Endothelial cell of umbilical vein (primary cell): ENCODE measurements around the gene RPL9. TPM values are rescaled to one million over a fixed set of nuclear protein-coding genes. Genes with fewer than 3 reads are reported as not detected.

Experiments used
- BruUV-seq: library from RNA; stranded (reverse); fragments of 400-500 nt; replicated peaks from 2 replicates; lab custom pipeline; 2021; lab: Mats Ljungman, UMichigan
- CTCF ChIA-PET: fragments of 300-600, 350-600 bp; sonication (Branson Sonifier 250); formaldehyde crosslinking; loops from one replicate; lab custom pipeline; 2021; ENCODE audit warnings: antibody characterized with exemption, inconsistent platforms; lab: Charles Lee
- POLR2A ChIA-PET: fragments of 300-600, 350-600 bp; sonication (Branson Sonifier 250); formaldehyde crosslinking; loops from one replicate; lab custom pipeline; 2021; ENCODE audit warnings: antibody characterized with exemption, inconsistent platforms; lab: Charles Lee
- DNase-seq: peaks from one replicate; pipeline ENCODE4 v3.0.0-alpha.2; 2011; ENCODE audit warnings: low read depth, low spot score
- FAIRE-seq: peaks from 2 replicates; lab custom pipeline; 2011; peaks lifted over from hg19 to GRCh38; lab: Jason Lieb, UNC
- H2AFZ ChIP-seq: 2 replicates; pipeline ENCODE4 v1.6.0; 2012; ENCODE audit warnings: low read depth, low read length, control low read depth, inconsistent platforms
- H3K27ac ChIP-seq: 2 replicates; pipeline ENCODE4 v1.5.1; 2011; ENCODE audit warnings: low read depth, mild to moderate bottlenecking, control low read depth, low read length, moderate library complexity; ENCODE audit not compliant: insufficient read depth
- H3K27me3 ChIP-seq, 2 experiments: 2 replicates each; pipeline versions ENCODE4 v1.6.0 to v1.6.1; 2011; ENCODE audit warnings: low read length in 2 of 2, mixed read lengths in 1 of 2; ENCODE audit not compliant: control insufficient read depth in 2 of 2, insufficient read depth in 2 of 2
- H3K36me3 ChIP-seq, 2 experiments: 2 replicates in 1 of 2; 3 replicates in 1 of 2; pipeline ENCODE4 v1.5.1; 2011; ENCODE audit warnings: low read length in 2 of 2, mild to moderate bottlenecking in 1 of 2, moderate library complexity in 1 of 2; ENCODE audit not compliant: control insufficient read depth in 2 of 2, insufficient read depth in 2 of 2; ENCODE audit errors: extremely low read depth in 1 of 2
- H3K4me1 ChIP-seq: 3 replicates; pipeline ENCODE4 v1.5.1; 2011; ENCODE audit warnings: mild to moderate bottlenecking, low read length; ENCODE audit not compliant: control insufficient read depth, insufficient read depth; ENCODE audit errors: extremely low read depth
- H3K4me2 ChIP-seq: 2 replicates; pipeline ENCODE4 v1.6.1; 2011; ENCODE audit warnings: low read length, control low read depth, mixed read lengths; ENCODE audit not compliant: insufficient read depth
- H3K4me3 ChIP-seq, 3 experiments: fragments of 200-600 bp in 1 of 3; sonication (generic), shearing (Covaris generic) in 1 of 3; replicated peaks in 1 of 3; 2 replicates each; pipeline ENCODE4 v1.5.1; 2011 to 2016; ENCODE audit warnings: control low read depth in 3 of 3, low read length in 3 of 3, mild to moderate bottlenecking in 2 of 3, inconsistent platforms in 1 of 3, low read depth in 1 of 3, moderate library complexity in 1 of 3; ENCODE audit not compliant: insufficient read depth in 1 of 3
- H3K79me2 ChIP-seq: 2 replicates; pipeline ENCODE4 v1.6.0; 2012; ENCODE audit warnings: low read length, inconsistent platforms; ENCODE audit not compliant: control insufficient read depth, insufficient read depth
- H3K9ac ChIP-seq: replicated peaks from 2 replicates; pipeline ENCODE3; 2011; ENCODE audit warnings: low read length, control low read depth; ENCODE audit not compliant: insufficient read depth; ENCODE audit errors: extremely low read depth
- H3K9me1 ChIP-seq: replicated peaks from 3 replicates; pipeline ENCODE4 v1.6.0; 2011; ENCODE audit warnings: mild to moderate bottlenecking, low read length; ENCODE audit not compliant: control insufficient read depth, insufficient read depth; ENCODE audit errors: extremely low read depth
- H3K9me3 ChIP-seq: replicated peaks from 2 replicates; pipeline ENCODE4 v1.5.1; 2012; ENCODE audit warnings: low read length, inconsistent platforms; ENCODE audit not compliant: control insufficient read depth, insufficient read depth
- H4K20me1 ChIP-seq: replicated peaks from 2 replicates; pipeline ENCODE3; 2011; ENCODE audit warnings: mild to moderate bottlenecking, low read length; ENCODE audit not compliant: control insufficient read depth, insufficient read depth; ENCODE audit errors: extremely low read depth
- CTCF ChIP-seq, 2 donors: IDR thresholded peaks; 1 replicate in 1 of 2; 2 replicates in 1 of 2; pipeline ENCODE4 v1.5.1; 2011; ENCODE audit warnings: low read length in 2 of 2, mild to moderate bottlenecking in 2 of 2, moderate library complexity in 2 of 2, control low read depth in 1 of 2, inconsistent platforms in 1 of 2, low read depth in 1 of 2; ENCODE audit not compliant: insufficient read depth in 1 of 2; ENCODE audit errors: extremely low read depth in 1 of 2
- EZH2 ChIP-seq: IDR thresholded peaks from 2 replicates; pipeline ENCODE4 v1.6.1; 2012; ENCODE audit warnings: borderline replicate concordance, low read depth, mild to moderate bottlenecking, moderate library complexity, low read length, inconsistent platforms; ENCODE audit not compliant: severe bottlenecking
- FOS ChIP-seq: IDR thresholded peaks from 2 replicates; pipeline ENCODE4 v1.6.1; 2011; ENCODE audit warnings: mild to moderate bottlenecking, low read length, moderate library complexity, borderline replicate concordance; ENCODE audit not compliant: insufficient read depth
- GATA2 ChIP-seq: IDR thresholded peaks from 2 replicates; pipeline ENCODE4 v1.7.0; 2011; ENCODE audit warnings: low read depth, mild to moderate bottlenecking, moderate library complexity, mixed read lengths, low read length; ENCODE audit not compliant: insufficient read length, insufficient read depth
- JUN ChIP-seq: IDR thresholded peaks from 2 replicates; pipeline ENCODE4 v1.6.1; 2011; ENCODE audit warnings: borderline replicate concordance, low read depth; ENCODE audit not compliant: insufficient read length, insufficient read depth
- MAX ChIP-seq: IDR thresholded peaks from 2 replicates; pipeline ENCODE4 v1.6.1; 2011; ENCODE audit not compliant: insufficient read depth, insufficient read length
- MYC ChIP-seq: IDR thresholded peaks from one replicate; pipeline ENCODE4 v1.6.1; 2011; ENCODE audit warnings: mild to moderate bottlenecking, low read depth, low read length
- POLR2A ChIP-seq: IDR thresholded peaks from 2 replicates; pipeline ENCODE4 v1.6.1; 2012; ENCODE audit warnings: low read depth, mild to moderate bottlenecking, control low read depth, low read length
- POLR2AphosphoS5 ChIP-seq: IDR thresholded peaks from 2 replicates; pipeline ENCODE4 v1.6.1; 2012; ENCODE audit warnings: low read depth, mild to moderate bottlenecking, control low read depth, low read length, moderate library complexity; ENCODE audit not compliant: insufficient read depth
- dilution Hi-C: fragments of 300-500 bp; cut with MboI; formaldehyde crosslinking; loops from one replicate; pipeline ENCODE4 v1.15.0; 2019; ENCODE audit warnings: low sequenced_read_pairs; ENCODE audit not compliant: extremely low pct_ligation_motif_present
- intact Hi-C: fragments of 100-400 bp; cut with micrococcal nuclease; formaldehyde crosslinking; loops from one replicate; pipeline ENCODE4 v1.10.0; 2022
- polyA plus RNA-seq, 4 experiments: library from polyadenylated mRNA; depleted of rRNA in 3 of 4; stranded (reverse) in 3 of 4; unstranded in 1 of 4; fragments of >200 nt; gene quantifications; 2 replicates each; pipeline versions ENCODE4 v1.2.1 to v1.2.3, GENCODE V29; 2011 to 2012; ENCODE audit warnings: missing spikeins in 1 of 4
- total RNA-seq: library from RNA; stranded (reverse); gene quantifications from 2 replicates; pipeline ENCODE4 v1.2.3, GENCODE V29; 2021

The RPL9 gene
- total and polyA plus RNA-seq, 2 donors (not counting 3 experiments of a cell fraction or from before 2014, with no cell fraction given): 963 to 1,186 TPM

- dilution Hi-C loops (no loop called here), intact Hi-C loops (no loop called here)
- no peak overlapping the region for H3K4me2 ChIP-seq
- no peaks in the 10 kb centered on the region for H3K36me3 ChIP-seq
- BruUV-seq: no TSS peak
- no peaks in the 10 kb centered on the region for H3K9me3 ChIP-seq
- CTCF ChIA-PET: no interaction called here
- no peak overlapping the region for H3K4me3 ChIP-seq
- no peak overlapping the region for H3K27ac ChIP-seq
- H4K20me1 ChIP-seq: no peaks in the 10 kb centered on the region
- no peak overlapping the region for H2AFZ ChIP-seq
- FAIRE-seq (no peak), DNase-seq (no peak)
- no peaks in the 10 kb centered on the region for H3K9me1 ChIP-seq
- TF ChIP-seq EZH2: no peak
- no peak for TF ChIP-seq POLR2A
- no peak for TF ChIP-seq CTCF (IDR thresholded peaks at IDR 0.05; ENCODE audit: extremely low read depth in 1 of 2, insufficient read depth in 1 of 2, low read depth in 1 of 2, low read length in 2 of 2)
- TF ChIP-seq FOS: no peak
- TF ChIP-seq GATA2: no peak
- TF ChIP-seq MYC: no peak
- no peak for TF ChIP-seq POLR2AphosphoS5
- no peak for TF ChIP-seq JUN
- TF ChIP-seq MAX: no peak
- H3K4me1 ChIP-seq: peaks cover 3% of the 10 kb centered on the region
- H3K79me2 ChIP-seq: no peaks in the 10 kb centered on the region
- H3K9ac ChIP-seq: no peak overlapping the region
- POLR2A ChIA-PET: no interaction called here
- H3K27me3 ChIP-seq: no peaks in the 10 kb centered on the region
Observed at GRCh38 chr4:39467464-39467863, 8.7 kb upstream of the RPL9 start.
